GM18867 (cell line): ENCODE results near the gene ZNF142.
"Not testable (repeated sequence)": the region's sequence is repeated elsewhere in the genome, so short reads cannot be mapped to it uniquely, and the experiment has no call there.

Experiments used
- ATAC-seq: cut with Tn5 transposase; IDR thresholded peaks from one replicate; pipeline ENCODE4 v1.9.1; 2021; ENCODE audit warnings: mild to moderate bottlenecking, moderate library complexity; ENCODE audit not compliant: unreplicated experiment

The ZNF142 gene

GRCh38 chr2:218659258-218659987 lies at the start of gene ZNF142, which contains the start of gene BCS1L:
Gene ZNF142 (minus strand): TSS chr2:218659623. CDS start chr2:218656429, 3,194 bp downstream.
Gene BCS1L (plus strand): TSS chr2:218659683. CDS start chr2:218660988, 1,305 bp downstream.
- ATAC-seq: peak; percentile 93

- no peak for ATAC-seq
Measured at GRCh38 chr2:218708086-218708485, 48.7 kb upstream of the ZNF142 start.

DNA sequence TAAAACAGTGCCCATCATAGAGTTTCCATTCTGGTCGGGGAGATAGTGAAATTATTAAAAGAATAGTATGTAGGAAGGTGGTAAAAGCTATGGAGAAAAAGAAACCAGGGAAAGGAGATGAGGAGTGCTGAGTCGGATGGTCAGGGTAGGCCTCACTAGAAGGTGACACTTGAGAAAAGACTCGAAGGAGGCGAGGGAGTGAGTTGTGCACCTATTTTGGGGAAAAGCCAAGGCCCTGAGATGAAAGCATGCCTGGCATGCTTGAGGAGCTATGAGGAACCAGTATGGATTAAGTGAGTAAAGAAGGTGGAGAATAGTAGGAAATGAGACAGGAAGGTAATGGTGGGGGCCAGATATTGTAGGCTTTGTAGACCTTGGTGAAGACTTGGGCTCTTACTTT lies 43.9 kb upstream of the ZNF142 start:
- no peak for ATAC-seq

GRCh38 chr2:218701806-218702205 lies 42.4 kb upstream of the ZNF142 start:
- ATAC-seq: no peak

DNA sequence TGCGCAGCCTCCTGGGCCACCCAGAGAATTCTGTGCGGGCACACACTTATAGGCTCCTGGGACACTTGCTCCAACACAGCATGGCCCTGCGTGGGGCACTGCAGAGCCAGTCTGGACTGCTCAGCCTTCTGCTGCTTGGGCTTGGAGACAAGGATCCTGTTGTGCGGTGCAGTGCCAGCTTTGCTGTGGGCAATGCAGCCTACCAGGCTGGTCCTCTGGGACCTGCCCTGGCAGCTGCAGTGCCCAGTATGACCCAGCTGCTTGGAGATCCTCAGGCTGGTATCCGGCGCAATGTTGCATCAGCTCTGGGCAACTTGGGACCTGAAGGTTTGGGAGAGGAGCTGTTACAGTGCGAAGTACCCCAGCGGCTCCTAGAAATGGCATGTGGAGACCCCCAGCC lies 39.5 kb upstream of the ZNF142 start:
- ATAC-seq: no peak

- no peak for ATAC-seq
Measured at GRCh38 chr2:218694405-218695145, 35.2 kb upstream of the ZNF142 start.

GRCh38 chr2:218691234-218691633 lies 31.8 kb upstream of the ZNF142 start:
- no peak for ATAC-seq

- ATAC-seq: not testable (repeated sequence)
Measured at GRCh38 chr2:218687400-218688060, 28.1 kb upstream of the ZNF142 start.

DNA sequence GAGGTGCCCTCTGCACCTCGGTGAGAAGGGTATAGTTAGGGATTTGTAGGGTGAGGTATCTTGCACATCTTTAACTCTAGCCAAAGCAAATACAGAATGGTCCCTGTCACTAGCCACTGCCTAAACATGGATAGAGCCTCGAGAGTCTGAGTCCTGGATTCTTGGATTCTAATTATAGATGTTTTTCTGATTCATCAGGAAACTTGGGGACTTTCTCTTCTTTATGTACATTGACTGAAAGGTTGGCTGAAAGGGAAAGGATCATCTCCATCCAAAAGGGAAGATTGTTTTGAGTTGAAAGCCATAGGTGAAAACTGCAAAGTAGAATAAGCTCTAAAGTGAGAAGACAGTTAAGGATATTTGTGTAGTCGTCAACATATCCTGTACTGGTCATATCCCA lies 20.6 kb upstream of the ZNF142 start:
- no peak for ATAC-seq

DNA sequence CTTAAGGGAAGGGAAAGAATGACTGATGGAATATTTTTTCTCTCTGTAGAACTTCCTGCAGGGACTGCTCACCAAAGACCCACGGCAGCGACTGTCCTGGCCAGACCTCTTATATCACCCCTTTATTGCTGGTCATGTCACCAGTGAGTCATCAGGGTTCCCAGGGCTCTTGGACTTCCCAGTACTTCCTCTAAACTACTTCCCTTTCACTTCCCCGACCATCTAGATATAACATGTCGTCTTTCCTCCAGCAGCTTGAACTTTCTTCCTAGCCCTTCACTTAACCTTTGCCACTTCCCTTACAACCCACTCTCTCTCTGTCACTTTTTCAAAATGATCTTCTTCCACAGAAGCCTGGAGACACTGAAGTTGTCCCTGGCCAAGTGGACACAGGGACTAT lies 19.7 kb upstream of the ZNF142 start:
- no peak for ATAC-seq

- ATAC-seq: peak; percentile 99
Measured at GRCh38 chr2:218671654-218672566, 12.5 kb upstream of the ZNF142 start, which contains the start of the genes RNF25 and STK36. Gene RNF25 (minus strand): TSS chr2:218672002. CDS start chr2:218671970, 32 bp downstream. Gene STK36 (plus strand): TSS chr2:218672086. CDS start chr2:218672830, 744 bp downstream.

DNA sequence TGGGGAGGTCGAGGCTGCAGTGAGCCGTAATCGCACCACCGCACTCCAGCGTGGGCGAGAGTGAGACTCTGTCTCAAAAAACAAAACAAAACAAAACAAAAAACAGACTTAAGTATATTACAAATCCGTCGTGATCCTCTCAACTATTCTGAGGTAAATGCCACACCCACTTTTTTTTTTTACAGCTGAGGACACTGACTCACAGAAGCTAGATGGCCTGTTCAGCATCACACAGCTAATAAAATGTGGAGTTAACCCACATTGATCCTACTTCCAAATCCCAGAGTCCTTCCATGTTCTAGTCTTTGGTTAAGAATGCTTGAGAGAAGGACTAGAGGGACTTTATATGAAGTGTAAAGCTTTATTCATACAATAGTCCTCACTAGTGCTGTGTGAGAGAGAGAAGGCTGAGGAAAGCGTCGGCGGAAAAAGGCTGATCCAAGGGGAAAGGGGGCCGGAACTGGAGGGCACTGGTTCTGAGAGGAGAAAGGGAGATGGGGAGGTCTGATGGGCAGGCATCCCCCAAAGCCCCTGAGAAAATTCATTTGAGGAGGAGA lies 11.8 kb upstream of the ZNF142 start:
- no peak for ATAC-seq

GRCh38 chr2:218664653-218665052 lies 5.2 kb upstream of the ZNF142 start:
- ATAC-seq: no peak

- no peak for ATAC-seq
Measured at GRCh38 chr2:218663901-218664300, 4.5 kb upstream of the ZNF142 start.

DNA sequence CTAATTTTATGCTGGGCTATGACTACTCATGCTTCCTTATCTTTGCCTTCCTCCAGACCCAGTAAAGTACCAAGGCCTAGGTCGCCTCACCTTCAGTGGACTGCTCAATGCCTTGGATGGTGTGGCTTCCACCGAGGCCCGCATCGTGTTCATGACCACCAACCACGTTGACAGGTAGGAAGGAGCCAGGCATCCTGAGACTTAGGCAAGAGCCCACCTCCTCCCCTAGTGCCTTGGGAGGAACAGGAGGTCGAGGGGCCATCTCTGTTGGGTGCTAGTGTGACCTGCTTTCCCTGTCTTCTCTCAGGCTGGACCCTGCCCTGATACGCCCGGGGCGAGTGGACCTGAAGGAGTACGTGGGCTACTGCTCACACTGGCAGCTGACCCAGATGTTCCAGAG lies 3.4 kb upstream of the ZNF142 start:
- ATAC-seq: no peak

GRCh38 chr2:218662377-218662776 lies 3.0 kb upstream of the ZNF142 start:
- ATAC-seq: no peak

DNA sequence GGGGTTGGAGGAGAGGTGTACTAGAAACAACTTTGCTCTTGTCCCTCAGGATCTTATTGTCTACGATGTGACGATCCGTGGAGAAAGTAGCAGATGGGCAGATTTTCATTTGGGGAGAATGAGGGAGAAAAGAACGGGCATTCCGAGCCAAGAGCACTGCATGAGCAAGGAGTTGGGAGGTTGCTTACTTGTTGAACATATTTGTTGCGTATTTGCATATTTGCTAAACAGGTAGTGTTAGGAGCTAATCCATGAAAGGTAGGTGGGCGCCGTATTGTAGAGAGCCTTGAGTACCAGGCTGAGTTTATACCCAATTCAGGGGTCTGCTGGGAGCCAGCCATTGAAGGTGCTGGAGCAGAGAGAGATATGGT lies 550 bp upstream of the ZNF142 start:
- ATAC-seq: no peak

DNA sequence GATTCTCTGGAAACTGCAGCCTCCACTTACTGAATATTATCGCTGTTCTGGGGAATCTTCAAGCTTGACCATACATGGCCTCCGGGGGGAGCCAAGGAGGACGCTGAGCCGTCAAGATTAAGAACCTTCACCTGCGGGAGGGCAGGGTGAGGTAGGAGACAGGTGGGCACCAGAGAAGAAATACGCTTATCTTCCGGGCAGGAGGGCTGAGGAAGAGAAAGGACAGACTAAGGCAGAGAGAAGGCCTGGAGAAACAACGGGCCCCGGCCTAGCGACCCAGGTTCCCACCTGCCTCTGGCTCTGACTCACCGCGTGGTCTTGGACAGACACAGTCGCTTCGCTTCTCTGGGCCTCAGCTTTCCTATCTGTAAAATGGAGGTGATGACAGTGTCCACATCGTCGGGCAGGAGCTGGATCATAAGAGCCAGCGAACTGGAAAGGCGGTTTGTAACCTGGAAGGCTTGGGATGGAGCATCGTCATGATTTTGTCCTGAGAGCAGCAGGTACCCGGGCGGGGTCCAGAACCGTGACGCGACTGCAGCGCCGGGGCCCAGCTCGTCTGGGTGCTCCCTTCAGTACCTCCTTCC lies 659 bp downstream of the ZNF142 start:
- peak; percentile 49 for ATAC-seq

GRCh38 chr2:218655751-218656150 lies 3.7 kb downstream of the ZNF142 start:
- no peak for ATAC-seq

- ATAC-seq: no peak
Measured at GRCh38 chr2:218648787-218649100, 10.7 kb downstream of the ZNF142 start.
